Calu3 (cell line): ENCODE results near the gene SEC24C. TPM values are rescaled to one million over a fixed set of nuclear protein-coding genes. Genes with fewer than 3 reads are reported as not detected.

Experiments
- BruUV-seq: library from RNA; stranded (reverse); fragments of 400-500 nt; replicated peaks from 2 replicates; lab custom pipeline; 2021; lab: Mats Ljungman, UMichigan
- CTCF ChIA-PET: fragments of 300-600 bp; sonication (Branson Sonifier 250); formaldehyde crosslinking; loops from one replicate; lab custom pipeline; 2022; ENCODE audit warnings: antibody characterized with exemption; lab: Charles Lee
- DNase-seq: peaks from one replicate; pipeline ENCODE4 v3.0.0; 2022
- H3K27ac Mint-ChIP-seq: one replicate; pipeline ENCODE4 v1.8.0; 2022; ENCODE audit warnings: mixed read lengths; ENCODE audit not compliant: unreplicated experiment
- H3K27me3 Mint-ChIP-seq: one replicate; pipeline ENCODE4 v1.8.0; 2022; ENCODE audit warnings: mixed read lengths; ENCODE audit not compliant: unreplicated experiment
- H3K36me3 Mint-ChIP-seq: one replicate; pipeline ENCODE4 v1.8.0; 2022; ENCODE audit warnings: mild to moderate bottlenecking, moderate library complexity, mixed read lengths; ENCODE audit not compliant: insufficient read depth, unreplicated experiment
- H3K4me1 Mint-ChIP-seq: one replicate; pipeline ENCODE4 v1.8.0; 2022; ENCODE audit warnings: mild to moderate bottlenecking, low read depth, mixed read lengths; ENCODE audit not compliant: unreplicated experiment
- H3K4me3 Mint-ChIP-seq: one replicate; pipeline ENCODE4 v1.8.0; 2022; ENCODE audit warnings: mild to moderate bottlenecking, low read depth, moderate library complexity, mixed read lengths; ENCODE audit not compliant: unreplicated experiment
- H3K9me3 Mint-ChIP-seq: one replicate; pipeline ENCODE4 v1.8.0; 2022; ENCODE audit warnings: low read depth, mixed read lengths; ENCODE audit not compliant: unreplicated experiment
- CTCF ChIP-seq: fragments of 200-600 bp; IDR thresholded peaks from one replicate; pipeline ENCODE4 v1.8.0; 2022; ENCODE audit warnings: antibody characterized with exemption; ENCODE audit not compliant: unreplicated experiment
- intact Hi-C: fragments of 100-400 bp; cut with micrococcal nuclease; formaldehyde crosslinking; loops from one replicate; pipeline ENCODE4 v1.10.0; 2022; ENCODE audit not compliant: unreplicated experiment
- total RNA-seq: library from RNA; stranded (reverse); gene quantifications from 2 replicates; pipeline ENCODE4 v1.2.3, GENCODE V29; 2022

SEC24C gene
- total RNA-seq, 1 experiment from 2014 or later, result 91.7 TPM

GRCh38 chr10:73796766-73797165, 52.6 kb downstream of the SEC24C start:
- H3K9me3 Mint-ChIP-seq, result no peaks in the 10 kb centered on the region
- CTCF ChIA-PET, result no interaction called here
- BruUV-seq, result no TSS peak
- H3K36me3 Mint-ChIP-seq, result peaks cover 47% of the 10 kb centered on the region
- no peaks in the 10 kb centered on the region for H3K4me1 Mint-ChIP-seq
- H3K27me3 Mint-ChIP-seq, result no peaks in the 10 kb centered on the region
- H3K27ac Mint-ChIP-seq, result no peak overlapping the region
- TF ChIP-seq CTCF, result no peak
- no peak for DNase-seq
- intact Hi-C loops, result no loop called here
- H3K4me3 Mint-ChIP-seq, result no peak overlapping the region

- Mint-ChIP-seq H3K4me1 (no peaks in the 10 kb centered on the region), H3K27ac (no peak overlapping the region), H3K36me3 (peaks cover 49% of the 10 kb centered on the region), H3K27me3 (no peaks in the 10 kb centered on the region), H3K9me3 (no peaks in the 10 kb centered on the region), H3K4me3 (no peak overlapping the region)
- TF ChIP-seq CTCF, result no peak
- DNase-seq, result no peak
- BruUV-seq, result no TSS peak
- CTCF ChIA-PET, result no interaction called here
- intact Hi-C loops, result no loop called here
These were observed 53.3 kb downstream of the SEC24C start for GRCh38 chr10:73797324-73798025.

- CTCF ChIA-PET, result interaction anchor here (1.9 kb wide), 1 partner anchor 17 kb away, joined by 3 read pairs; the partner anchor contains the start of gene CHCHD1
- intact Hi-C loops, result no loop called here
- TF ChIP-seq CTCF, result no peak
- Mint-ChIP-seq H3K4me3 (no peak overlapping the region), H3K4me1 (no peaks in the 10 kb centered on the region), H3K27me3 (no peaks in the 10 kb centered on the region), H3K36me3 (peaks cover 55% of the 10 kb centered on the region), H3K9me3 (no peaks in the 10 kb centered on the region), H3K27ac (no peak overlapping the region)
- no peak for DNase-seq
- no TSS peak for BruUV-seq
These were observed 53.9 kb downstream of the SEC24C start for GRCh38 chr10:73798087-73798486.

- H3K4me1 Mint-ChIP-seq, result no peaks in the 10 kb centered on the region
- no peak overlapping the region for H3K4me3 Mint-ChIP-seq
These were observed 54.9 kb downstream of the SEC24C start for GRCh38 chr10:73798927-73799560.

More at GRCh38 chr10:73798927-73799560, 54.9 kb downstream of the SEC24C start:
- CTCF ChIA-PET, result interaction anchor here (1.9 kb wide), 1 partner anchor 17 kb away, joined by 3 read pairs; the partner anchor contains the start of gene CHCHD1
- H3K36me3 Mint-ChIP-seq, result peaks cover 62% of the 10 kb centered on the region
- no peak overlapping the region for H3K27ac Mint-ChIP-seq
- intact Hi-C loops, result no loop called here
- DNase-seq, result no peak
- BruUV-seq, result no TSS peak
- no peaks in the 10 kb centered on the region for H3K27me3 Mint-ChIP-seq
- H3K9me3 Mint-ChIP-seq, result no peaks in the 10 kb centered on the region
- TF ChIP-seq CTCF, result no peak
